Central memory CD8-positive, alpha-beta T cell (primary cell): Measurements from ENCODE around the gene KRTAP10-4.
"Not testable (repeated sequence)": the region's sequence is repeated elsewhere in the genome, so short reads cannot be mapped to it uniquely, and the experiment has no call there.

ENCODE experiments used
- ATAC-seq: fragments of 150-1000 bp; cut with Tn5 transposase; replicated peaks from 2 replicates; pipeline ENCODE4 v1.10.0; 2022; ENCODE audit warnings: mild to moderate bottlenecking, moderate FRiP score, moderate number of reproducible peaks; ENCODE audit not compliant: poor library complexity, severe bottlenecking; ENCODE audit errors: extremely low read depth
- DNase-seq, 2 donors: peaks; one replicate each; pipeline ENCODE4 v3.0.0; 2021; ENCODE audit warnings: low spot score in 2 of 2
- H3K27ac Mint-ChIP-seq: one replicate; pipeline ENCODE4 v1.8.0; 2022; ENCODE audit warnings: low read depth, mild to moderate bottlenecking, moderate library complexity, mixed read lengths
- H3K27me3 Mint-ChIP-seq: one replicate; pipeline ENCODE4 v1.8.0; 2022; ENCODE audit warnings: mixed read lengths
- H3K36me3 Mint-ChIP-seq: one replicate; pipeline ENCODE4 v1.8.0; 2022; ENCODE audit warnings: mild to moderate bottlenecking, moderate library complexity, mixed read lengths; ENCODE audit not compliant: insufficient read depth
- H3K4me1 Mint-ChIP-seq: one replicate; pipeline ENCODE4 v1.8.0; 2022; ENCODE audit warnings: mixed read lengths
- H3K4me3 Mint-ChIP-seq: one replicate; pipeline ENCODE4 v1.8.0; 2022; ENCODE audit warnings: mild to moderate bottlenecking, moderate library complexity, mixed read lengths
- H3K9me3 Mint-ChIP-seq: one replicate; pipeline ENCODE4 v1.8.0; 2022; ENCODE audit warnings: mixed read lengths

KRTAP10-4 gene

DNA sequence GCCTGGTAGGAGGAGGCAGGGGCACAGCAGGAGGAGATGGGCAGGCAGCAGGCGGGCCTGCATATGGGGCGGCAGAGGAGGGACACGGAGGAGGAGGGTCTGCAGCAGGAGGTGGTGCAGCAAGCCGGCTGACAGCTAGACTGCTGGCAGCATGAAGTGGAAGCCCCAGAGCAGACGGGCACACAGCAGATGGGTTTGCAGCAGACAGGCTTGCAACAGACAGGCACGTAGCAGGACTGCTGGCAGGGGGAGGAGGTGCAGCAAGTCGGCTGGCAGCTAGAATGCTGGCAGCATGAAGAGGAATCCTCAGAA is 6.3 kb downstream of the KRTAP10-4 start:
- ATAC-seq: no peak
- Mint-ChIP-seq H3K27me3 (peaks cover 31% of the 10 kb centered on the region), H3K36me3 (no peaks in the 10 kb centered on the region), H3K27ac (no peak overlapping the region), H3K4me1 (peaks cover 8% of the 10 kb centered on the region), H3K4me3 (no peak overlapping the region), H3K9me3 (peaks cover 17% of the 10 kb centered on the region)
- DNase-seq: no peak

DNA sequence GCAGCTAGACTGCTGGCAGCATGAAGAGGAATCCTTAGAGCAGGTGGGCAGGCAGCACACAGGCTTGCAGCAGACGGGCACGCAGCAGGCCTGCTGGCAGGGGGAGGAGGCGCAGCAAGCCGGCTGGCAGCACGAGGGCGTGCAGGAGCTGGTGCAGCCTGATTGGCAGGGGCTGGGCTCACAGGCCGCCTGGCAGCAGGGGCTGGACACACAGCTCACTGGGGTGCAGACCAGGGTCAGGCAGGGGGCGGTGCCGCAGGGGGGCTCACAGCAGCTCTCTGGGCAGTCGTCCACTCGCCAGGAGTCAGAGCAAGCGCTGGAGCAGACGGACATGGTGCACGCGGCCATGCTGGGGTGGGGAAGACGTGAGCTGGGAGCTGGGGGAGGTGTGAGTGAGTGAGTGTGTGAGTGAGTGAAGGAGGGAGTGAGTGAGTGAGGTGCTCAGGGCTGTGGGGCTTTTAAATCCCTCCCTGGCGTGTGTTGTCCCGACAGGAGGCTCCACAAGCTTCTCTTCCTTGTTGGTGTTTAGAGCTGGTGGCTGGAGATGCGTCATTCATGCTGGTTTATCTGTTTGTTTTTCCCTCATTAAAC is 6.8 kb downstream of the KRTAP10-4 start, which contains the start of gene KRTAP10-5:
TSS of gene KRTAP10-5 (minus strand) at position 374 of the 591 bp plus-strand sequence. CDS start at position 348, 26 bp downstream.
- H3K36me3 Mint-ChIP-seq, H3K27ac Mint-ChIP-seq, DNase-seq, ATAC-seq, H3K4me1 Mint-ChIP-seq, H3K4me3 Mint-ChIP-seq: not testable (repeated sequence)
- Mint-ChIP-seq H3K27me3 (peaks cover 31% of the 10 kb centered on the region), H3K9me3 (peaks cover 17% of the 10 kb centered on the region)

DNA sequence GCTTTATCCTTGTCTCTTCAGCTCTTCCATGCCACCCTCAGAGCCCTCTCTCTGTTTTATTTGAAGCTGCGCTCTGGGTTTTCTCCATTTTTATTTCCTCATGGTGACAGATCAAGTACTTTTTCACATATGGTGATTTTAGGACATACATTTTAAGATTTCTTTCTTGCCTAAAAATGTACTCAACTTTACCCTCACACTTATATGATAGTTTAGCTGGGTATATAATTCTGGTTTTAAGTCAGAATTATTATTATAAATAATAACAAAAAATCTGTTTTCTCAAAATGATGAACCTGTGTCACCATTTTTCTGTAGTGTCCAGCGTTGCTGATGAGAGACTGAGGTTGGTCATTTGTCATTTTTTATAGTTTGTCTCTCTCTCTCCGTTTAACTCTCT is 7.6 kb downstream of the KRTAP10-4 start:
- Mint-ChIP-seq H3K4me3 (no peak overlapping the region), H3K36me3 (no peaks in the 10 kb centered on the region), H3K27me3 (peaks cover 36% of the 10 kb centered on the region), H3K27ac (no peak overlapping the region), H3K4me1 (peaks cover 5% of the 10 kb centered on the region), H3K9me3 (peaks cover 22% of the 10 kb centered on the region)
- DNase-seq (no peak), ATAC-seq (no peak)

DNA sequence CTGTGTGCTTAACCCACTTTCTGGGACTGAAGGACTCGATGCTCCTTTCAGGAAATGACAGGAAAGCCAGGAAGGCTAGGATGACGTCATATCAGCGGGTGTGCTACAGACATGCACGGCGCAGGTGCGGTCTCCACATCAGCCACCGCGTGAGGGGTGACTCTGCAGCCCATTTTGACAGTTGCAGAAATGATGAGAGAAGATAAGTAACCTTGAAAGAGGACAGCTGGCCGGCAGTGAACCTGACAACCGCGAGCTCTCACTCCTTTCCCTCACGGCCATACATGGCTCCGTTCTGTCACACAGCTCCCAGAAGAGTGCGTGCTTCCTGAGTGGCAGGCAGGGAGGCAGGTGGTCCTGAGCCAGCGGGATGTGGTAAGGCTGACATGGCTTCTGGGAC is 8.5 kb downstream of the KRTAP10-4 start:
- Mint-ChIP-seq H3K4me3 (no peak overlapping the region), H3K4me1 (peaks cover 5% of the 10 kb centered on the region), H3K27me3 (peaks cover 45% of the 10 kb centered on the region), H3K27ac (no peak overlapping the region), H3K9me3 (peaks cover 19% of the 10 kb centered on the region), H3K36me3 (no peaks in the 10 kb centered on the region)
- no peak for DNase-seq
- ATAC-seq: no peak

DNA sequence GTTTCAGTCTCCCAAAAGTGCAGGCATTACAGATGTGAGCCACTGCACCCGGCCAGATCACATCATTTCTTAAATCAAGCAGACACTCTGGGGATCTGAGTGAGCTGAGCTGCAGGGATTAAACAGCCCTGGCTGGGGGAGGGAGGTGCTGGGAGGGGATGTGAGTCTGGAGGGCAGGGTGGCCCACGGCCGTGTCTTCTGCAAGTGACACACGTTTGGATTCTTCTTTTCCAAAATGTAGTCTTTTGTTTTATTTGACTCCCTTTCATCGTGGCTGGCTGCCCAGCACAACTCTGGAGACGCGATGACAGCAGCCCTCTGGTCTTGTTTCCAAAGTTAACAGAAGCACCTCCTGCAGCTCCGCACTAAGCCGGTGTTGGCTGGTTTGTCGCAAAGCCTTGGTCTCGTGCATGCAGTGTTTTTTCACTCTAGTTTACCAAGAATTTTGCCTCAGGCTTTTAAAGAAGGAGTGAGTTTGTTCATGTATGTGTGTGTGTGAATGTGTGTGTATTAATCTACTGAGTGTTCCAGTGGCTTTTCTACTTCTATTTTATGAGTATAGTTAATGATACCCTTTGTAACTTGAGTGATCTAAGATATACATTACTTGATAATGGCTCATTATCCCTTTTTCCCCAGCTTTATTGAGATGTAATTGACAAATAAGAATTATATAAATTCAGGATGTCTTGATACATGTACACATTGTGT is 9.7 kb downstream of the KRTAP10-4 start:
- Mint-ChIP-seq H3K4me1 (peaks cover 5% of the 10 kb centered on the region), H3K9me3 (peaks cover 19% of the 10 kb centered on the region), H3K4me3 (no peak overlapping the region), H3K27ac (no peak overlapping the region), H3K27me3 (peaks cover 57% of the 10 kb centered on the region), H3K36me3 (no peaks in the 10 kb centered on the region)
- DNase-seq (no peak), ATAC-seq (no peak)

DNA sequence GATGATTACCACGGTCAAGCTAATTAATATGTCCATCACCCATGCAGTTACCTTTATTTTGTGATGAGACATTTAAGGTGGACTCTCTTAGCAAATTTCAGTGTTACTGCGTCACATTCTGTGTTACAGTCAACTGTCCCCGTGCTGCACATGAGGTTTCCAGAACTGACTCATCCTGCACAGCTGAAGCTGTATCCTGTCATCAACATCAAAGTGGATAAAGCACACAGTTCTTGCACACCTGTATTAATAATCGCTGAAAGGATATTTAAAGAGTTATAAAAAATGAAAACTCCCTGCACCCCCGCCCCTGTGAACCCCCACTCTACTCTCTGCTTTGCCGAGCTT is 10.2 kb downstream of the KRTAP10-4 start:
- H3K27ac Mint-ChIP-seq: no peak overlapping the region
- H3K4me1 Mint-ChIP-seq: peaks cover 5% of the 10 kb centered on the region
- ATAC-seq (peak; percentile 54), DNase-seq (no peak)
- H3K36me3 Mint-ChIP-seq: no peaks in the 10 kb centered on the region
- peaks cover 59% of the 10 kb centered on the region for H3K27me3 Mint-ChIP-seq
- peaks cover 19% of the 10 kb centered on the region for H3K9me3 Mint-ChIP-seq
- H3K4me3 Mint-ChIP-seq: no peak overlapping the region

DNA sequence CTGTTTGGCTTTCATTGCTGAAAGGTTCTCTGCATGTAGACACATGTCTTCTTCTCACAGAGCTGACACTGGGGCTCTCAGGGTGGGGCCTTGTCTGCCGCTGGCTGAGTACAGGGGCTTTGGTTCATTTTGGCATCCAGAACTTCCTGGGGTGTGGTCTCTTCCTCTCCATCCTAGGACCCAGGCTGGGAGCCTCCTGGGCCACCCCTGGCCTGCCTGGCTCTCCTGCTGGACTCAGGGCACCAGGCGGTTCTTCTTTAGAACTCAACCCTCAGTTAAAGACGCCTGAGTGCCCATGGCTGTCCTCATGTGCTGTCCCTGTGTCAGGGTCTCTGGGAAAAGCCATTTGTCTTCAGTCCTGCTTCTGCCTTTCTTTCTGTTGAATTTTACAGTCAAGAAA is 12.4 kb downstream of the KRTAP10-4 start:
- Mint-ChIP-seq H3K4me1 (no peaks in the 10 kb centered on the region), H3K9me3 (peaks cover 18% of the 10 kb centered on the region), H3K27ac (no peak overlapping the region), H3K4me3 (no peak overlapping the region), H3K36me3 (peaks cover 2% of the 10 kb centered on the region), H3K27me3 (peaks cover 71% of the 10 kb centered on the region)
- no peak for DNase-seq
- no peak for ATAC-seq

DNA sequence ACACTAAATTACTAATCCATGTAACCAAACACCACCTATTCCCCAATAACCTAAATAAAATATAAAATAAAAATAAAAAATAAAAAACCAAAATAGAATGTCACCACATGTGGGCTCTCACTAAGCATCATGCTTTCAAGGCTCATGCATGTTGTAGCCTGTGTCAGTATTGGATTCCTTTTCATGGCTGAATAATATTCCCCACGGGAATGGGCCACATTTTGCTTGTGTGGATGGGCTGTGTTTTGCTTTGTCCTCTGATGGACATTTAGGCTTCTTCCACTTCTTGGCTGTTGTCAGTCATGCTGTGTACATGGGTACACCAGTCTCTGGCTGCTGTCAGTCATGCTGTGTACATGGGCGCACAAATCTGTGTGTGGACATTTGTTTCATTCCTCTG is 15.6 kb downstream of the KRTAP10-4 start:
- no peak overlapping the region for H3K4me3 Mint-ChIP-seq
- peaks cover 5% of the 10 kb centered on the region for H3K9me3 Mint-ChIP-seq
- peaks cover 56% of the 10 kb centered on the region for H3K27me3 Mint-ChIP-seq
- H3K4me1 Mint-ChIP-seq: peaks cover 4% of the 10 kb centered on the region
- no peak overlapping the region for H3K27ac Mint-ChIP-seq
- ATAC-seq (no peak), DNase-seq (no peak)
- peaks cover 4% of the 10 kb centered on the region for H3K36me3 Mint-ChIP-seq

DNA sequence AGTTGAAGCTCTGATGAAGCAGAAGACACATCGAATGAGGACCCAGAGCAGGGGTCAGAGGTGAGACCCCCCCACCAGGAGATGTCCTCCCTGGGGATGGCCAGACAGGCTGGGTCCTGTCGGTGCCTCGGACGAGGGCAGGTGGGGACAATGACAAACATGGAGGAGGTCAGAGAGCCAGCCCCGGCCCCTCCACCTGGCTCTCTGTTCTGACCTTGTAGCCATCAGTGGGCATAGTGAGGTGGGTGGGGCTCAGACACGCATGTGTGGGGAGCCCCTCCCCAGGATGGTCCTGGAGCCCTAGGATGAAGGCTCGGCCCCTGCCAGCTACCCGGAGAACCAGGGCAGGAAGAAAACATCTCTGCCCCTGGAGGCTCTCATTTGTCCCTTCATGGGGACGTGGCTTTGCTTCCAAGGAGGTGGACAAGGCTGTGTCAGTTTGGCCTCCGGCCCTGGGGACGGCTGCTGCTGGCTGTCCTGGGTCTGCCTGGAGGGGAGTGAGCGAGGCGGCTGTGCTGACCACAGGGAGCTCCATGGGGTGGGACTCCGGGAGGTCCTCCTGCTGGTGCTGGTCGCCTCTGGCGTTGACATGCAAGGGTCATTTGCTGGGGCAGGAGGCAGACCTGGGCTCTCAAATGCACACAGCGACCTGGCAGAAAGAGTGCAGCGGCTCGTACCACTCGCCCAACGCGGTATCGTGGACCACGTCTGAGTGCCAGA is 16.2 kb downstream of the KRTAP10-4 start:
- Mint-ChIP-seq H3K9me3 (peaks cover 5% of the 10 kb centered on the region), H3K4me3 (no peak overlapping the region), H3K27ac (peak overlapping the region; percentile 35), H3K4me1 (peaks cover 4% of the 10 kb centered on the region), H3K27me3 (peaks cover 49% of the 10 kb centered on the region), H3K36me3 (peaks cover 4% of the 10 kb centered on the region)
- DNase-seq: no peak
- no peak for ATAC-seq

DNA sequence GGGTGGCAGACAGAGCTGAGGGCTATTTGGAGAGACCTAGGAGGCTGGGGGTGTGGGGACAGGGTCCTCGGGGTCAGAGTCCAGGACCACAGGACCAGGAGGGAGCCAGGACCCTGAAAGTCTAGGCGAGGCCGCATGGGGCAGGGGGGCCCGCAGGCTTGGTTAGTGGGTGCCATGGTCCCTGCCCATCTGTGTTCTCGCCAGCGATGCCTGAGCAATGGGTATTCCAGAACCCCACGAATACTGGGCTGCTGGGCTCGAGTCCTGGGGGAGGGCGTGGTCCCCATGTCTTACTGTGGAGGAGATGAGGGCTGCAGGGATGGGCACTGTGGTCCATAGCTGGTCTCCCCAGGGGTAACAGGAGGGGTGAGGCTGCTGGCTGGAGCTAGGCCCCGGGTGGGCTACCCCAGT is 16.8 kb downstream of the KRTAP10-4 start:
- Mint-ChIP-seq H3K4me3 (no peak overlapping the region), H3K36me3 (peaks cover 4% of the 10 kb centered on the region), H3K27ac (peak overlapping the region; percentile 35), H3K4me1 (peaks cover 8% of the 10 kb centered on the region), H3K9me3 (peaks cover 5% of the 10 kb centered on the region), H3K27me3 (peaks cover 44% of the 10 kb centered on the region)
- no peak for DNase-seq
- no peak for ATAC-seq

DNA sequence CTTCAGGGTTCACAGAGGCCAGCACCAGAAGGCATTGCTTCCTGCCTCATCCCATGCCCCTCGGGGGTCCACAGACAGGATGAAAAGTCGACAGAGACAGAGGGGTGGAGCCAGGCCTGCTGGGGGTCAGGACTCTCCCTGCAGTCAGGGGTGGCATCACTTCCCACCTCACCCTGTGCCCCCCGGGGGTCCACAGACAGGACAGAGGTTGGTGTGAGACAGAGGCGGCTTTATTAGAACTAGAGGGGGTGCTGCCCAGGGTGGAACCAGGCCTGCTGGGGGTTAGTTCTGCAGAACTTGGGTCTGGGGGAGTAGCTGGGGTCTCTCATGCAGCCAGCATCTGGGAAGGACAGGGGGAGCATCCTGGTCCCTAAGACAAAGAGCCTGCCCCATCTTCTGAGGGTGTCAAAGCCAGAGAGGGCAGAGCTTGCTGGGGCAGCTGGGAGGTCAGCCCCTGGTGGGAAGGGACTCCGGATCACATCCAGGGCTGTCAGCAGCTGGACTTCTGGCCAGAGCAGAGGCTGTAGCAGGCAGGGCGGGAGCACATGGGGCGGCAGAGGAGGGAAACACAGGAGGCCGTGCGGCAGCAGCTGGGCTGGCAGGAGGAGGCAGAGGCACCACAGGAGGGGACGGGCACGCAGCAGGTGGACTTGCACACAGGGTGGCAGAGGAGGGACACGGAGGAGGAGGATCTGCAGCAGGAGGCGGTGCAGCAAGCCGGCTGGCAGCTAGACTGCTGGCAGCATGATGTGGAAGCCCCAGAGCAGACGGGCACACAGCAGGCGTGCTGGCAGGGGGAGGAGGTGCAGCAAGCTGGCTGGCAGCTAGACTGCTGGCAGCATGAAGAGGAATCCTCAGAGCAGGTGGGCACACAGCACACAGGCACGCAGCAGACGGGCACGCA is 17.6 kb downstream of the KRTAP10-4 start:
- not testable (repeated sequence) for H3K4me3 Mint-ChIP-seq, H3K27ac Mint-ChIP-seq, ATAC-seq, DNase-seq, H3K36me3 Mint-ChIP-seq, H3K9me3 Mint-ChIP-seq
- peaks cover 10% of the 10 kb centered on the region for H3K4me1 Mint-ChIP-seq
- peaks cover 35% of the 10 kb centered on the region for H3K27me3 Mint-ChIP-seq

DNA sequence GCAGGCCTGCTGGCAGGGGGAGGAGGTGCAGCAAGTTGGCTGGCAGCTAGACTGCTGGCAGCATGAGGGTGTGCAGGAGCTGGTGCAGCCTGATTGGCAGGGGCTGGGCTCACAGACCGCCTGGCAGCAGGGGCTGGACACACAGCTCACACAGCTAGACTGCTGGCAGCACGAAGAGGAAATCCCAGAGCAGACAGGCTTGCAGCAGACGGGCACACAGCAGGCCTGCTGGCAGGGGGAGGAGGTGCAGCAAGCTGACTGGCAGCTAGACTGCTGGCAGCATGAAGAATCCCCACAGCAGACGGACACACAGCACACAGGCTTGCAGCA is 18.2 kb downstream of the KRTAP10-4 start:
- not testable (repeated sequence) for H3K27ac Mint-ChIP-seq, H3K4me3 Mint-ChIP-seq, DNase-seq, H3K9me3 Mint-ChIP-seq, H3K36me3 Mint-ChIP-seq, ATAC-seq
- peaks cover 10% of the 10 kb centered on the region for H3K4me1 Mint-ChIP-seq
- peaks cover 29% of the 10 kb centered on the region for H3K27me3 Mint-ChIP-seq
